HAP-1 (cell line): ENCODE data around the gene ST3GAL3.

Experiments used
- DNase-seq, 2 experiments: peaks; one replicate each; pipeline ENCODE4 v3.0.0-alpha.2; 2016 to 2020; ENCODE audit warnings: low spot score in 2 of 2
- H3K27me3 ChIP-seq: fragments of 250-450 bp; sonication (Bioruptor Pico); 2 replicates; pipeline ENCODE4 v1.5.1; 2020; ENCODE audit warnings: low read depth, mild to moderate bottlenecking, moderate library complexity
- H3K36me3 ChIP-seq: fragments of 250-450 bp; sonication (Bioruptor Pico); replicated peaks from 2 replicates; pipeline ENCODE4 v1.5.1; 2020; ENCODE audit warnings: mild to moderate bottlenecking
- H3K4me1 ChIP-seq: fragments of 250-450 bp; sonication (Bioruptor Pico); 2 replicates; pipeline ENCODE4 v1.5.1; 2020; ENCODE audit warnings: mild to moderate bottlenecking
- H3K4me3 ChIP-seq: fragments of 250-450 bp; sonication (Bioruptor Pico); 2 replicates; pipeline ENCODE4 v1.5.1; 2020; ENCODE audit warnings: mild to moderate bottlenecking, moderate library complexity
- H3K9me3 ChIP-seq: fragments of 250-450 bp; sonication (Bioruptor Pico); 2 replicates; pipeline ENCODE4 v1.5.1; 2020; ENCODE audit warnings: mild to moderate bottlenecking, moderate library complexity
- in situ Hi-C: fragments of 300-500 bp; cut with MboI; formaldehyde crosslinking; loops from 3 replicates; pipeline ENCODE4 v1.14.3; 2020; ENCODE audit warnings: low sequenced_read_pairs, inconsistent platforms, mixed read lengths

ST3GAL3 gene

GRCh38 chr1:43870306-43870705, 163.0 kb downstream of the ST3GAL3 start:
- Histone ChIP-seq H3K36me3 (no peaks in the 10 kb centered on the region), H3K4me3 (no peak overlapping the region), H3K4me1 (0 out of 2 replicates have a peak, but pooled peaks cover 2% of the 10 kb centered on the region), H3K27me3 (no peaks in the 10 kb centered on the region), H3K9me3 (no peaks in the 10 kb centered on the region)
- in situ Hi-C loops, result no loop called here
- DNase-seq, result no peak

GRCh38 chr1:43871181-43871910, 164.0 kb downstream of the ST3GAL3 start:
- H3K4me3 ChIP-seq, result no peak overlapping the region
- no peaks in the 10 kb centered on the region for H3K9me3 ChIP-seq
- H3K4me1 ChIP-seq, result no peaks in the 10 kb centered on the region
- H3K27me3 ChIP-seq, result no peaks in the 10 kb centered on the region
- DNase-seq, result no peak
- no peaks in the 10 kb centered on the region for H3K36me3 ChIP-seq
- in situ Hi-C loops, result no loop called here

GRCh38 chr1:43872280-43872679, 164.9 kb downstream of the ST3GAL3 start:
- in situ Hi-C loops, result no loop called here

GRCh38 chr1:43873851-43874250, 166.5 kb downstream of the ST3GAL3 start:
- in situ Hi-C loops, result no loop called here
- no peaks in the 10 kb centered on the region for H3K27me3 ChIP-seq
- no peaks in the 10 kb centered on the region for H3K9me3 ChIP-seq
- H3K4me1 ChIP-seq, result no peaks in the 10 kb centered on the region
- H3K36me3 ChIP-seq, result no peaks in the 10 kb centered on the region
- no peak overlapping the region for H3K4me3 ChIP-seq
- DNase-seq, result no peak

More at GRCh38 chr1:43872280-43872679, 164.9 kb downstream of the ST3GAL3 start:
- Histone ChIP-seq H3K9me3 (no peaks in the 10 kb centered on the region), H3K27me3 (no peaks in the 10 kb centered on the region), H3K4me1 (no peaks in the 10 kb centered on the region), H3K36me3 (no peaks in the 10 kb centered on the region), H3K4me3 (no peak overlapping the region)
- no peak for DNase-seq

GRCh38 chr1:43874716-43875115, 167.4 kb downstream of the ST3GAL3 start:
- in situ Hi-C loops, result no loop called here
- Histone ChIP-seq H3K4me3 (no peak overlapping the region), H3K36me3 (no peaks in the 10 kb centered on the region), H3K4me1 (no peaks in the 10 kb centered on the region), H3K9me3 (no peaks in the 10 kb centered on the region), H3K27me3 (no peaks in the 10 kb centered on the region)
- no peak for DNase-seq

- in situ Hi-C loops, result no loop called here
- Histone ChIP-seq H3K9me3 (no peaks in the 10 kb centered on the region), H3K36me3 (no peaks in the 10 kb centered on the region), H3K4me1 (no peaks in the 10 kb centered on the region), H3K4me3 (no peak overlapping the region), H3K27me3 (no peaks in the 10 kb centered on the region)
- no peak for DNase-seq
Observed at GRCh38 chr1:43875331-43875730, 168.0 kb downstream of the ST3GAL3 start.

GRCh38 chr1:43877101-43877500, 169.8 kb downstream of the ST3GAL3 start:
- no peak for DNase-seq
- no peaks in the 10 kb centered on the region for H3K36me3 ChIP-seq
- no peaks in the 10 kb centered on the region for H3K9me3 ChIP-seq
- H3K27me3 ChIP-seq, result no peaks in the 10 kb centered on the region
- H3K4me3 ChIP-seq, result no peak overlapping the region
- H3K4me1 ChIP-seq, result no peaks in the 10 kb centered on the region
- in situ Hi-C loops, result no loop called here

GRCh38 chr1:43878440-43878839, 171.1 kb downstream of the ST3GAL3 start:
- Histone ChIP-seq H3K4me1 (no peaks in the 10 kb centered on the region), H3K27me3 (no peaks in the 10 kb centered on the region), H3K9me3 (no peaks in the 10 kb centered on the region), H3K4me3 (no peak overlapping the region), H3K36me3 (no peaks in the 10 kb centered on the region)
- in situ Hi-C loops, result no loop called here
- no peak for DNase-seq

- Histone ChIP-seq H3K27me3 (no peaks in the 10 kb centered on the region), H3K9me3 (no peaks in the 10 kb centered on the region), H3K4me1 (no peaks in the 10 kb centered on the region), H3K36me3 (no peaks in the 10 kb centered on the region), H3K4me3 (no peak overlapping the region)
- no peak for DNase-seq
- in situ Hi-C loops, result no loop called here
Observed at GRCh38 chr1:43878854-43879253, 171.5 kb downstream of the ST3GAL3 start.

GRCh38 chr1:43879414-43879813, 172.1 kb downstream of the ST3GAL3 start:
- Histone ChIP-seq H3K27me3 (no peaks in the 10 kb centered on the region), H3K36me3 (no peaks in the 10 kb centered on the region), H3K9me3 (no peaks in the 10 kb centered on the region), H3K4me1 (no peaks in the 10 kb centered on the region), H3K4me3 (no peak overlapping the region)
- in situ Hi-C loops, result no loop called here
- DNase-seq, result no peak

GRCh38 chr1:43879996-43880395, 172.7 kb downstream of the ST3GAL3 start:
- Histone ChIP-seq H3K4me1 (no peaks in the 10 kb centered on the region), H3K4me3 (no peak overlapping the region), H3K9me3 (no peaks in the 10 kb centered on the region), H3K27me3 (no peaks in the 10 kb centered on the region), H3K36me3 (no peaks in the 10 kb centered on the region)
- in situ Hi-C loops, result no loop called here
- DNase-seq, result no peak

- H3K4me3 ChIP-seq, result no peak overlapping the region
- H3K36me3 ChIP-seq, result no peaks in the 10 kb centered on the region
- H3K4me1 ChIP-seq, result no peaks in the 10 kb centered on the region
- no peaks in the 10 kb centered on the region for H3K27me3 ChIP-seq
- DNase-seq, result no peak
- H3K9me3 ChIP-seq, result no peaks in the 10 kb centered on the region
- in situ Hi-C loops, result no loop called here
Observed at GRCh38 chr1:43880604-43881003, 173.3 kb downstream of the ST3GAL3 start.

- no peaks in the 10 kb centered on the region for H3K27me3 ChIP-seq
Observed at GRCh38 chr1:43881415-43881814, 174.1 kb downstream of the ST3GAL3 start.

GRCh38 chr1:43882763-43883162, 175.4 kb downstream of the ST3GAL3 start:
- no peaks in the 10 kb centered on the region for H3K36me3 ChIP-seq
- no peaks in the 10 kb centered on the region for H3K27me3 ChIP-seq
- no peak for DNase-seq
- in situ Hi-C loops, result no loop called here
- no peaks in the 10 kb centered on the region for H3K4me1 ChIP-seq
- no peaks in the 10 kb centered on the region for H3K9me3 ChIP-seq
- no peak overlapping the region for H3K4me3 ChIP-seq

More at GRCh38 chr1:43881415-43881814, 174.1 kb downstream of the ST3GAL3 start:
- H3K4me3 ChIP-seq, result no peak overlapping the region
- in situ Hi-C loops, result no loop called here
- no peaks in the 10 kb centered on the region for H3K4me1 ChIP-seq
- DNase-seq, result no peak
- no peaks in the 10 kb centered on the region for H3K9me3 ChIP-seq
- no peaks in the 10 kb centered on the region for H3K36me3 ChIP-seq

GRCh38 chr1:43883321-43883720, 176.0 kb downstream of the ST3GAL3 start:
- no peak for DNase-seq
- Histone ChIP-seq H3K36me3 (no peaks in the 10 kb centered on the region), H3K27me3 (no peaks in the 10 kb centered on the region), H3K4me3 (no peak overlapping the region), H3K9me3 (no peaks in the 10 kb centered on the region), H3K4me1 (no peaks in the 10 kb centered on the region)
- in situ Hi-C loops, result no loop called here
